Measurements from ENCODE around the gene WLS. TPM values are rescaled to one million over a fixed set of nuclear protein-coding genes. Genes with fewer than 3 reads are reported as not detected.

The WLS gene
- total and polyA plus RNA-seq, 10 of the 15 experiments (the other 5 are each of a cell fraction or from before 2014, with no cell fraction given), result 0.04 to 0.36 TPM; not detected in 8

GRCh38 chr1:68202239-68202832 is 30.0 kb downstream of the WLS start (continued):
- TF ChIP-seq RAD21 (IDR thresholded peaks at IDR 0.05; ENCODE audit: insufficient read depth, low read depth, low read length), result no peak
- TF ChIP-seq RELB (IDR thresholded peaks at IDR 0.05; ENCODE audit: low read depth), result no peak
- no peak for TF ChIP-seq NR2C2 (IDR thresholded peaks at IDR 0.05; ENCODE audit: borderline replicate concordance, control insufficient read depth, insufficient read length, low read depth)
- no peak for TF ChIP-seq SMAD5 (IDR thresholded peaks at IDR 0.05; ENCODE audit: low read depth)
- TF ChIP-seq CREB1 (IDR thresholded peaks at IDR 0.05; ENCODE audit: low read depth), result no peak
- TF ChIP-seq HDAC6 (IDR thresholded peaks at IDR 0.05; ENCODE audit: unreplicated experiment), result no peak

GRCh38 chr1:68201546-68202238 is 30.6 kb downstream of the WLS start:
- ChIA-PET CTCF (interaction anchor here (0.7 to 1.9 kb wide), 6 partner anchors 9 to 354 kb away, joined by 3 to 7 read pairs (median 3); no protein-coding TSS in a partner anchor), RAD21 (ENCODE audit: unreplicated experiment) (interaction anchor here (1.0 kb wide), 1 partner anchor 10 kb away, joined by 4 read pairs; no protein-coding TSS in a partner anchor), SMC1A (ENCODE audit: uncharacterized antibody, unreplicated experiment) (interaction anchor here (0.7 to 1.7 kb wide), 6 partner anchors 9 to 82 kb away, joined by 3 to 6 read pairs (median 4); no protein-coding TSS in a partner anchor), POLR2A (no interaction called here)
- Histone ChIP-seq H3K4me3 (no peak overlapping the region), H3K4me1 (ENCODE audit: control insufficient read depth, insufficient read depth, low read length) (no peaks in the 10 kb centered on the region), H3K9ac (ENCODE audit: control insufficient read depth, insufficient read depth, low read length) (no peak overlapping the region), H3K4me2 (ENCODE audit: control insufficient read depth, insufficient read depth) (no peak overlapping the region), H3K27me3 (replicated peaks in 1 of 2; ENCODE audit: control insufficient read depth in 2 of 2, insufficient read depth in 2 of 2, low read length in 1 of 2) (no peaks in the 10 kb centered on the region; a peak in 1 of 4 replicates), H4K20me1 (ENCODE audit: control insufficient read depth, insufficient read depth) (no peaks in the 10 kb centered on the region), H3K36me3 (ENCODE audit: control insufficient read depth in 2 of 2, insufficient read depth in 2 of 2, low read length in 1 of 2) (no peaks in the 10 kb centered on the region), H3K9me3 (replicated peaks; ENCODE audit: control insufficient read depth, insufficient read depth, low read length) (no peaks in the 10 kb centered on the region), H3K79me2 (ENCODE audit: control insufficient read depth, insufficient read depth, low read length) (no peaks in the 10 kb centered on the region), H3K27ac (ENCODE audit: control insufficient read depth, insufficient read depth) (no peak overlapping the region), H2AFZ (ENCODE audit: control insufficient read depth, low read depth, low read length) (no peak overlapping the region)
- ATAC-seq (no peak), FAIRE-seq (no peak), DNase-seq (ENCODE audit: low read depth, low spot score) (no peak)
- no TSS peak for BruUV-seq (replicated peaks)
- intact Hi-C loops (cut with micrococcal nuclease; ENCODE audit: unreplicated experiment) (no loop called here), in situ Hi-C loops (cut with MboI) (no loop called here)
- 27% methylated on average over 7 of the region's 7 CpGs for WGBS (ENCODE audit: insufficient coverage, insufficient replicate concordance, low lambda C conversion rate, missing lambda C conversion rate)
- TF ChIP-seq ZNF24 (IDR thresholded peaks at IDR 0.05) (no peak), CUX1 (IDR thresholded peaks at IDR 0.05; ENCODE audit: insufficient replicate concordance, low read depth, low read length) (no peak), CBX3 (IDR thresholded peaks at IDR 0.05; ENCODE audit: borderline replicate concordance, low read depth) (no peak), RAD21 (IDR thresholded peaks at IDR 0.05; ENCODE audit: insufficient read depth, low read depth, low read length) (no peak), NFIC (IDR thresholded peaks at IDR 0.05; ENCODE audit: low read depth, low read length) (no peak), IKZF1 (conservative IDR thresholded peaks at IDR 0.05) (no peak), BMI1 (IDR thresholded peaks at IDR 0.05; ENCODE audit: borderline replicate concordance) (no peak)

Data from GM12878 (cell line).